Astrocyte (in vitro differentiated cells and primary cell): ENCODE measurements around the gene SLC38A6. TPM values are rescaled to one million over a fixed set of nuclear protein-coding genes. Genes with fewer than 3 reads are reported as not detected.

Experiments used
- DNase-seq: peaks from one replicate; pipeline ENCODE4 v3.0.0-alpha.2; 2010; ENCODE audit warnings: low read depth
- FAIRE-seq: peaks from 2 replicates; lab custom pipeline; 2011; peaks lifted over from hg19 to GRCh38; lab: Jason Lieb, UNC
- H2AFZ ChIP-seq: 2 replicates; pipeline ENCODE4 v1.6.0; 2012; ENCODE audit warnings: low read depth, low read length, inconsistent platforms
- H3K27ac ChIP-seq: 2 replicates; pipeline ENCODE4 v1.5.1; 2011; ENCODE audit warnings: low read depth, low read length, inconsistent platforms
- H3K27me3 ChIP-seq: 2 replicates; pipeline ENCODE4 v1.6.0; 2011; ENCODE audit warnings: low read length, inconsistent platforms; ENCODE audit not compliant: insufficient read depth
- H3K36me3 ChIP-seq: 2 replicates; pipeline ENCODE4 v1.5.1; 2011; ENCODE audit warnings: low read length, inconsistent platforms; ENCODE audit not compliant: insufficient read depth
- H3K4me1 ChIP-seq: 2 replicates; pipeline ENCODE4 v1.5.1; 2011; ENCODE audit warnings: low read length, inconsistent platforms; ENCODE audit not compliant: insufficient read depth
- H3K4me2 ChIP-seq: 2 replicates; pipeline ENCODE4 v1.6.0; 2012; ENCODE audit warnings: low read length, inconsistent platforms
- H3K4me3 ChIP-seq: 2 replicates; pipeline ENCODE4 v1.5.1; 2011; ENCODE audit warnings: low read depth, mild to moderate bottlenecking, low read length, inconsistent platforms; ENCODE audit not compliant: insufficient read depth
- H3K79me2 ChIP-seq: 2 replicates; pipeline ENCODE4 v1.6.0; 2012; ENCODE audit warnings: mild to moderate bottlenecking, low read length, inconsistent platforms; ENCODE audit not compliant: insufficient read depth
- H3K9ac ChIP-seq: 2 replicates; pipeline ENCODE4 v1.6.0; 2012; ENCODE audit warnings: mild to moderate bottlenecking, low read length, inconsistent platforms
- H3K9me3 ChIP-seq: 2 replicates; pipeline ENCODE4 v1.5.1; 2012; ENCODE audit warnings: low read depth, mild to moderate bottlenecking, low read length, inconsistent platforms; ENCODE audit not compliant: insufficient read depth
- H4K20me1 ChIP-seq: 2 replicates; pipeline ENCODE4 v1.6.0; 2012; ENCODE audit warnings: low read length, inconsistent platforms; ENCODE audit not compliant: insufficient read depth
- H3K27ac Mint-ChIP-seq: one replicate; pipeline ENCODE4 v1.8.0; 2021; ENCODE audit warnings: mild to moderate bottlenecking, mixed read lengths; ENCODE audit not compliant: unreplicated experiment
- H3K27me3 Mint-ChIP-seq: one replicate; pipeline ENCODE4 v1.8.0; 2021; ENCODE audit warnings: low read depth, mixed read lengths; ENCODE audit not compliant: unreplicated experiment
- H3K36me3 Mint-ChIP-seq: one replicate; pipeline ENCODE4 v1.8.0; 2021; ENCODE audit warnings: low read depth, mixed read lengths; ENCODE audit not compliant: unreplicated experiment
- H3K4me1 Mint-ChIP-seq: one replicate; pipeline ENCODE4 v1.8.0; 2021; ENCODE audit warnings: low read depth, mixed read lengths; ENCODE audit not compliant: unreplicated experiment
- H3K4me3 Mint-ChIP-seq: one replicate; pipeline ENCODE4 v1.8.0; 2021; ENCODE audit warnings: mild to moderate bottlenecking, moderate library complexity, mixed read lengths; ENCODE audit not compliant: unreplicated experiment
- H3K9me3 Mint-ChIP-seq: one replicate; pipeline ENCODE4 v1.8.0; 2021; ENCODE audit warnings: mild to moderate bottlenecking, mixed read lengths; ENCODE audit not compliant: unreplicated experiment
- EZH2 ChIP-seq: IDR thresholded peaks from 2 replicates; pipeline ENCODE4 v1.6.1; 2012; ENCODE audit warnings: mild to moderate bottlenecking, low read length, inconsistent platforms; ENCODE audit not compliant: insufficient read depth
- total RNA-seq: library from RNA; stranded (reverse); gene quantifications from 2 replicates; pipeline ENCODE4 v1.2.1, GENCODE V29; 2021
- TF ChIP-seq, protein P1 (sequence below): IDR thresholded peaks from 2 replicates; pipeline ENCODE4 v1.5.1; 2011; ENCODE audit warnings: low read depth, mild to moderate bottlenecking, inconsistent platforms, low read length, moderate library complexity; ENCODE audit not compliant: insufficient read depth

SLC38A6 gene
- total RNA-seq, 1 donor from 2014 or later: 14.9 TPM

DNA sequence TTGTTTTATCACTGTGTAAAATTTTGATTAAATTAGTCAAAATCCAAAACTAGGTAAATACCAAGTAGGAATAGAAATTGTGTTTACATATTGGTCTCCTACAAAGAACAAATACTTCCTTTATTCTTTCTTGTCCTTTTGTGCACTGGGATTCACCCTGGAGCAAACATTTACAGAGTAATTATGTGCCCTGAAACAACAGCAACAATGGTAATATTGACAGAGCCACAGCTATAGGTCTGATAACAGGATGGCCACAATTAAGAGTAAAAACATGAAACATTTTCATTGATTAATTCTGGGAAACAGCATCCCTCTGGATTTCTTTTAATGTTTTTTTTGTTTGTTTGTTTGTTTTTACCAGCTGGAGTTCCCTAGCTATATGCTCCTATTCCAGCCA is 61.2 kb downstream of the SLC38A6 start:
- H3K36me3 Mint-ChIP-seq: no peaks in the 10 kb centered on the region
- H3K4me1 ChIP-seq: no peaks in the 10 kb centered on the region
- no peak overlapping the region for H3K4me2 ChIP-seq
- H2AFZ ChIP-seq: no peak overlapping the region
- FAIRE-seq (no peak), DNase-seq (no peak)
- no peak overlapping the region for H3K9ac ChIP-seq
- H3K27me3 ChIP-seq: no peaks in the 10 kb centered on the region
- H3K27ac ChIP-seq: no peak overlapping the region
- no peaks in the 10 kb centered on the region for H3K9me3 ChIP-seq
- peaks cover 3% of the 10 kb centered on the region for H3K4me1 Mint-ChIP-seq
- H3K36me3 ChIP-seq: peaks cover 4% of the 10 kb centered on the region
- no peaks in the 10 kb centered on the region for H4K20me1 ChIP-seq
- no peaks in the 10 kb centered on the region for H3K27me3 Mint-ChIP-seq
- TF ChIP-seq EZH2: no peak
- TF ChIP-seq, protein P1, sequence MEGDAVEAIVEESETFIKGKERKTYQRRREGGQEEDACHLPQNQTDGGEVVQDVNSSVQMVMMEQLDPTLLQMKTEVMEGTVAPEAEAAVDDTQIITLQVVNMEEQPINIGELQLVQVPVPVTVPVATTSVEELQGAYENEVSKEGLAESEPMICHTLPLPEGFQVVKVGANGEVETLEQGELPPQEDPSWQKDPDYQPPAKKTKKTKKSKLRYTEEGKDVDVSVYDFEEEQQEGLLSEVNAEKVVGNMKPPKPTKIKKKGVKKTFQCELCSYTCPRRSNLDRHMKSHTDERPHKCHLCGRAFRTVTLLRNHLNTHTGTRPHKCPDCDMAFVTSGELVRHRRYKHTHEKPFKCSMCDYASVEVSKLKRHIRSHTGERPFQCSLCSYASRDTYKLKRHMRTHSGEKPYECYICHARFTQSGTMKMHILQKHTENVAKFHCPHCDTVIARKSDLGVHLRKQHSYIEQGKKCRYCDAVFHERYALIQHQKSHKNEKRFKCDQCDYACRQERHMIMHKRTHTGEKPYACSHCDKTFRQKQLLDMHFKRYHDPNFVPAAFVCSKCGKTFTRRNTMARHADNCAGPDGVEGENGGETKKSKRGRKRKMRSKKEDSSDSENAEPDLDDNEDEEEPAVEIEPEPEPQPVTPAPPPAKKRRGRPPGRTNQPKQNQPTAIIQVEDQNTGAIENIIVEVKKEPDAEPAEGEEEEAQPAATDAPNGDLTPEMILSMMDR: no peak
- H3K4me3 Mint-ChIP-seq: no peak overlapping the region
- no peak overlapping the region for H3K4me3 ChIP-seq
- H3K9me3 Mint-ChIP-seq: no peaks in the 10 kb centered on the region
- H3K79me2 ChIP-seq: no peaks in the 10 kb centered on the region
- H3K27ac Mint-ChIP-seq: no peak overlapping the region

DNA sequence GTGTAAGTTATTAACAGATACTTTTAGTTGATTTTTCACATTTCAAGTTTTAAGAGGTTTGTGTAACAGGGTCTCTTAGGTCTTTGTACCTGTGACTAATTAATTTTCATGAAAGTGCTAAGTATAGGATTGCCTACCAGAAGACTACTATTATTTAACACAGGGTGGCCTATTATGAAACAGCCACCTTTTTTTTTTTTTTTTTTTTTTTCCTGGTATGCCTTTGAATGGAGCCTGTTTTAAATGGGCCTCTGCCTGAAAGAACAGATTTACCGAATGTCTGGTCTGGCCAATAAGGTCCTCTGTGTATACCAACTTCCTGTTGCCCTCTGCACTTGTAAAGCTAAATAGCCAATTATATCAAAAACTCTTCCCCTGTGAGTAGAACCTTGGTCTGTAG is 62.5 kb downstream of the SLC38A6 start:
- no peaks in the 10 kb centered on the region for H3K9me3 Mint-ChIP-seq
- H3K27ac Mint-ChIP-seq: no peak overlapping the region
- no peak overlapping the region for H3K4me3 Mint-ChIP-seq
- no peaks in the 10 kb centered on the region for H3K27me3 Mint-ChIP-seq
- Histone ChIP-seq H3K36me3 (peaks cover 4% of the 10 kb centered on the region), H3K9me3 (no peaks in the 10 kb centered on the region), H4K20me1 (no peaks in the 10 kb centered on the region), H2AFZ (no peak overlapping the region), H3K27ac (no peak overlapping the region), H3K4me1 (no peaks in the 10 kb centered on the region), H3K79me2 (no peaks in the 10 kb centered on the region), H3K9ac (no peak overlapping the region), H3K4me3 (no peak overlapping the region), H3K27me3 (no peaks in the 10 kb centered on the region), H3K4me2 (no peak overlapping the region)
- H3K4me1 Mint-ChIP-seq: no peaks in the 10 kb centered on the region
- no peak for TF ChIP-seq EZH2
- TF ChIP-seq, protein P1: no peak
- DNase-seq (no peak), FAIRE-seq (no peak)
- peaks cover 1% of the 10 kb centered on the region for H3K36me3 Mint-ChIP-seq

DNA sequence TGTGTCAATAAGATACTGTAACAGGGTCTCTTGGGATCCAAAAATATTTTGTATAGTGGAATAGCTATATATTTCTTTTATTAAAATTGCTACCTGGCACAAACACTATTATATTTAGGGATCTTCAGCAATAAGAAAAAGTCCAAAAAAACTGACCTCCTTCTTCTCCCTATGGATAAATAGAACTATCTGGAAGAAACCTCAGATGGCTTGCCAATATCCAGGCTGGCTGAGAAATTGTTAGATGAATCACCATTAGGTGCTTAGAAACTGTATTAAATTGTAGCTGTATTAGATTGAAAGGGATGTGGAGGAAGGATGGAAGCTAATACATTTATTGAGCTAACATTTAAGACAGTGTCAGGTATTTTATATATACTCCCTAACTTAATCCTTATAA is 66.0 kb downstream of the SLC38A6 start:
- Histone ChIP-seq H2AFZ (no peak overlapping the region), H3K27me3 (no peaks in the 10 kb centered on the region), H3K4me1 (no peaks in the 10 kb centered on the region), H3K9me3 (no peaks in the 10 kb centered on the region), H3K27ac (no peak overlapping the region), H3K36me3 (peaks cover 8% of the 10 kb centered on the region), H3K79me2 (no peaks in the 10 kb centered on the region), H4K20me1 (no peaks in the 10 kb centered on the region), H3K9ac (no peak overlapping the region), H3K4me2 (no peak overlapping the region), H3K4me3 (no peak overlapping the region)
- TF ChIP-seq EZH2: no peak
- TF ChIP-seq, protein P1: no peak
- no peaks in the 10 kb centered on the region for H3K27me3 Mint-ChIP-seq
- peaks cover 5% of the 10 kb centered on the region for H3K36me3 Mint-ChIP-seq
- H3K4me1 Mint-ChIP-seq: peaks cover 4% of the 10 kb centered on the region
- H3K27ac Mint-ChIP-seq: no peak overlapping the region
- no peak overlapping the region for H3K4me3 Mint-ChIP-seq
- H3K9me3 Mint-ChIP-seq: no peaks in the 10 kb centered on the region
- FAIRE-seq (no peak), DNase-seq (peak; percentile 18)
